CD14-positive monocyte (primary cell): ENCODE results near the gene CLRN3. TPM values are rescaled to one million over a fixed set of nuclear protein-coding genes. Genes with fewer than 3 reads are reported as not detected.

ENCODE experiments used
- DNase-seq, 3 donors: peaks; one replicate each; pipeline ENCODE4 v3.0.0-alpha.2; 2011 to 2022
- H2AFZ ChIP-seq: 2 replicates; pipeline ENCODE4 v1.6.0; 2012; ENCODE audit warnings: mild to moderate bottlenecking, low read depth, low read length, inconsistent platforms; ENCODE audit not compliant: insufficient read depth, poor library complexity, severe bottlenecking
- H3K27ac ChIP-seq, 2 donors: 1 replicate in 1 of 2; 2 replicates in 1 of 2; pipeline ENCODE4 v1.5.1; 2012 to 2013; ENCODE audit warnings: low read length in 2 of 2, control low read depth in 1 of 2, inconsistent platforms in 1 of 2, low read depth in 1 of 2, mild to moderate bottlenecking in 1 of 2
- H3K27me3 ChIP-seq, 2 donors: one replicate each; pipeline versions ENCODE4 v1.6.0 to v1.6.1; 2011 to 2013; ENCODE audit warnings: low read length in 2 of 2; ENCODE audit not compliant: control insufficient read depth in 2 of 2, insufficient read depth in 2 of 2
- H3K36me3 ChIP-seq, 2 donors: replicated peaks in 1 of 2; 1 replicate in 1 of 2; 2 replicates in 1 of 2; pipeline versions ENCODE4 v1.5.1 to v1.6.1; 2012 to 2013; ENCODE audit warnings: low read length in 2 of 2, control low read depth in 1 of 2, inconsistent platforms in 1 of 2, mild to moderate bottlenecking in 1 of 2; ENCODE audit not compliant: insufficient read depth in 2 of 2, control insufficient read depth in 1 of 2
- H3K4me1 ChIP-seq, 2 donors: 1 replicate in 1 of 2; 2 replicates in 1 of 2; pipeline versions ENCODE4 v1.5.1 to v1.6.1; 2012 to 2013; ENCODE audit warnings: low read length in 2 of 2, control low read depth in 1 of 2, inconsistent platforms in 1 of 2, mild to moderate bottlenecking in 1 of 2, moderate library complexity in 1 of 2; ENCODE audit not compliant: insufficient read depth in 2 of 2, control insufficient read depth in 1 of 2
- H3K4me2 ChIP-seq: replicated peaks from 2 replicates; pipeline ENCODE3; 2012; ENCODE audit warnings: low read length, moderate library complexity, mild to moderate bottlenecking; ENCODE audit not compliant: poor library complexity, severe bottlenecking; ENCODE audit errors: extremely low read depth
- H3K4me3 ChIP-seq, 3 experiments: fragments of 200-600 bp in 1 of 3; sonication (generic) in 1 of 3; replicated peaks in 1 of 3; 1 replicate in 2 of 3; 2 replicates in 1 of 3; pipeline ENCODE4 v1.5.1; 2011 to 2013; ENCODE audit warnings: low read length in 3 of 3, mild to moderate bottlenecking in 3 of 3, control low read depth in 2 of 3, low read depth in 2 of 3, inconsistent platforms in 1 of 3, moderate library complexity in 1 of 3
- H3K79me2 ChIP-seq: 2 replicates; pipeline ENCODE4 v1.6.0; 2012; ENCODE audit warnings: mild to moderate bottlenecking, control low read depth, inconsistent platforms, low read length, moderate library complexity; ENCODE audit not compliant: insufficient read depth
- H3K9ac ChIP-seq: 2 replicates; pipeline ENCODE4 v1.6.0; 2017; ENCODE audit warnings: low read length, mild to moderate bottlenecking; ENCODE audit not compliant: insufficient read depth, poor library complexity, severe bottlenecking
- H3K9me3 ChIP-seq, 2 donors: replicated peaks in 1 of 2; 1 replicate in 1 of 2; 2 replicates in 1 of 2; pipeline versions ENCODE4 v1.5.1 to v1.6.1; 2012 to 2013; ENCODE audit warnings: low read length in 2 of 2, control low read depth in 1 of 2; ENCODE audit not compliant: control insufficient read depth in 1 of 2, insufficient read depth in 1 of 2
- H4K20me1 ChIP-seq: 2 replicates; pipeline ENCODE4 v1.6.0; 2012; ENCODE audit warnings: mild to moderate bottlenecking, low read length, control low read depth, moderate library complexity; ENCODE audit not compliant: insufficient read depth
- H3K27ac Mint-ChIP-seq, 7 donors: one replicate each; pipeline ENCODE4 v1.8.0; 2020; ENCODE audit warnings: mild to moderate bottlenecking in 7 of 7, mixed read lengths in 7 of 7, moderate library complexity in 6 of 7, inconsistent platforms in 2 of 7
- H3K27me3 Mint-ChIP-seq, 3 donors: one replicate each; pipeline ENCODE4 v1.8.0; 2021 to 2022; ENCODE audit warnings: low read depth in 3 of 3, mild to moderate bottlenecking in 3 of 3, mixed read lengths in 3 of 3, moderate library complexity in 3 of 3, inconsistent platforms in 1 of 3
- H3K36me3 Mint-ChIP-seq, 2 donors: one replicate each; pipeline ENCODE4 v1.8.0; 2020; ENCODE audit warnings: mixed read lengths in 2 of 2, inconsistent platforms in 1 of 2, mild to moderate bottlenecking in 1 of 2
- H3K4me1 Mint-ChIP-seq: one replicate; pipeline ENCODE4 v1.8.0; 2020; ENCODE audit warnings: mild to moderate bottlenecking, mixed read lengths
- H3K4me3 Mint-ChIP-seq, 2 donors: one replicate each; pipeline ENCODE4 v1.8.0; 2020; ENCODE audit warnings: mild to moderate bottlenecking in 2 of 2, mixed read lengths in 2 of 2, moderate library complexity in 1 of 2
- H3K9me3 Mint-ChIP-seq, 7 donors: one replicate each; pipeline ENCODE4 v1.8.0; 2020 to 2022; ENCODE audit warnings: mixed read lengths in 7 of 7, mild to moderate bottlenecking in 6 of 7, moderate library complexity in 6 of 7, inconsistent platforms in 2 of 7
- CTCF ChIP-seq: fragments of 200-600 bp; IDR thresholded peaks from one replicate; pipeline ENCODE4 v1.8.0; 2022; ENCODE audit warnings: antibody characterized with exemption, mild to moderate bottlenecking
- WGBS: methylation state at CpG from one replicate; pipeline ENCODE4 v1.1.5; 2013; ENCODE audit warnings: missing lambda C conversion rate; ENCODE audit not compliant: insufficient coverage; 5-methylcytosine and 5-hydroxymethylcytosine counted together
- intact Hi-C, 2 donors: fragments of 100-400 bp; cut with micrococcal nuclease; formaldehyde crosslinking; loops; one replicate each; pipeline versions ENCODE4 v1.15.0 to v1.15.1; 2023
- polyA plus RNA-seq, 3 donors: library from polyadenylated mRNA; depleted of rRNA in 1 of 3; unstranded in 2 of 3; stranded (reverse) in 1 of 3; fragments of 300-500 nt in 2 of 3; fragments of >200 nt in 1 of 3; fragmentation: Illumina TruSeq in 2 of 3; gene quantifications; 1 replicate in 2 of 3; 2 replicates in 1 of 3; pipeline ENCODE4 v1.2.3, GENCODE V29; 2012 to 2021

The CLRN3 gene
- polyA plus RNA-seq, 3 donors: 0.16 TPM; not detected in 2

GRCh38 chr10:127908106-127908958, 15.6 kb upstream of the CLRN3 start:
- no peaks in the 10 kb centered on the region for H3K9me3 ChIP-seq
- H3K27ac Mint-ChIP-seq: peak overlapping the region in 4 of 7 donors; percentile 5 to 70 (median 41)

More at GRCh38 chr10:127908106-127908958, 15.6 kb upstream of the CLRN3 start:
- Histone ChIP-seq H3K27me3 (no peaks in the 10 kb centered on the region), H3K4me2 (peak overlapping the region; percentile 97), H4K20me1 (peaks cover 53% of the 10 kb centered on the region), H2AFZ (peak overlapping the region; percentile 91), H3K9ac (peak overlapping the region; percentile 83), H3K79me2 (peaks cover 61% of the 10 kb centered on the region), H3K4me1 (peaks cover 35 to 41% of the 10 kb centered on the region in 2 donors), H3K36me3 (peaks cover 0 to 16% of the 10 kb centered on the region in 2 donors), H3K27ac (peak overlapping the region in 1 of 2 donors; percentile 69), H3K4me3 (peak overlapping the region; percentile 63 to 88 (median 79))
- H3K4me1 Mint-ChIP-seq: peaks cover 59% of the 10 kb centered on the region
- H3K9me3 Mint-ChIP-seq: no peaks in the 10 kb centered on the region
- intact Hi-C loops: loop anchor here in 1 of 2 donors (5.0 to 10.0 kb wide), 3 partner anchors 84 to 246 kb away; no protein-coding TSS in a partner anchor
- DNase-seq: peak in 2 of 3 donors; percentile 17 to 33
- whole genome bisulfite sequencing: 84% methylated on average over 11 of the region's 13 CpGs
- TF ChIP-seq CTCF: no peak
- peaks cover 0 to 5% (median 4%) of the 10 kb centered on the region in 3 donors for H3K27me3 Mint-ChIP-seq
- H3K36me3 Mint-ChIP-seq: peaks cover 20 to 34% of the 10 kb centered on the region in 2 donors
- H3K4me3 Mint-ChIP-seq: peak overlapping the region; percentile 81 to 90
